ENCODE data around the gene ATP5PO. TPM values are rescaled to one million over a fixed set of nuclear protein-coding genes. Genes with fewer than 3 reads are reported as not detected.
A peak's percentile ranks its signal among the peaks of the same experiment; 100 is the strongest.

Gene ATP5PO
- total RNA-seq, 2 donors from 2014 or later, result 97.0 to 130 TPM

GRCh38 chr21:33908760-33909159 is 6.8 kb downstream of the ATP5PO start:
- peaks cover 42% of the 10 kb centered on the region for H3K36me3 ChIP-seq
- TF ChIP-seq CTCF (IDR thresholded peaks at IDR 0.05), result no peak
- H3K9me3 ChIP-seq, result no peaks in the 10 kb centered on the region
- no peak overlapping the region for H3K27ac ChIP-seq
- no peak for ATAC-seq (ENCODE audit: insufficient number of reproducible peaks, low FRiP score, low read depth)
- no peak for DNase-seq (ENCODE audit: low spot score)
- no peak overlapping the region for H3K4me3 ChIP-seq
- no peaks in the 10 kb centered on the region for H3K27me3 ChIP-seq (replicated peaks; ENCODE audit: insufficient read depth)
- H3K4me1 ChIP-seq (ENCODE audit: control insufficient read depth in 1 of 2, low read depth in 2 of 2), result peaks cover 0 to 3% of the 10 kb centered on the region in 2 donors

GRCh38 chr21:33904041-33904440 is 11.6 kb downstream of the ATP5PO start:
- peaks cover 31% of the 10 kb centered on the region for H3K36me3 ChIP-seq
- peaks cover 6 to 20% of the 10 kb centered on the region in 2 donors for H3K4me1 ChIP-seq (ENCODE audit: control insufficient read depth in 1 of 2, low read depth in 2 of 2)

GRCh38 chr21:33902349-33902748 is 13.3 kb downstream of the ATP5PO start:
- peaks cover 15% of the 10 kb centered on the region for H3K36me3 ChIP-seq
- ATAC-seq (ENCODE audit: insufficient number of reproducible peaks, low FRiP score, low read depth), result no peak

More at GRCh38 chr21:33904041-33904440, 11.6 kb downstream of the ATP5PO start:
- Histone ChIP-seq H3K9me3 (no peaks in the 10 kb centered on the region), H3K4me3 (no peak overlapping the region), H3K27me3 (replicated peaks; ENCODE audit: insufficient read depth) (no peaks in the 10 kb centered on the region), H3K27ac (peak overlapping the region; percentile 58 to 63)
- ATAC-seq (ENCODE audit: insufficient number of reproducible peaks, low FRiP score, low read depth), result no peak
- TF ChIP-seq CTCF (IDR thresholded peaks at IDR 0.05), result no peak
- no peak for DNase-seq (ENCODE audit: low spot score)

GRCh38 chr21:33901412-33902288 is 14.0 kb downstream of the ATP5PO start:
- no peak for DNase-seq (ENCODE audit: low spot score)
- Histone ChIP-seq H3K4me3 (no peak overlapping the region), H3K27me3 (replicated peaks; ENCODE audit: insufficient read depth) (no peaks in the 10 kb centered on the region), H3K27ac (peak overlapping the region in 1 of 2 donors; percentile 41), H3K4me1 (ENCODE audit: control insufficient read depth in 1 of 2, low read depth in 2 of 2) (peaks cover 11 to 25% of the 10 kb centered on the region in 2 donors), H3K9me3 (no peaks in the 10 kb centered on the region), H3K36me3 (peaks cover 8% of the 10 kb centered on the region)
- peak; percentile 33 for TF ChIP-seq CTCF (IDR thresholded peaks at IDR 0.05)
- no peak for ATAC-seq (ENCODE audit: insufficient number of reproducible peaks, low FRiP score, low read depth)

More at GRCh38 chr21:33902349-33902748, 13.3 kb downstream of the ATP5PO start:
- no peaks in the 10 kb centered on the region for H3K9me3 ChIP-seq
- no peak for TF ChIP-seq CTCF (IDR thresholded peaks at IDR 0.05)
- H3K27ac ChIP-seq, result peak overlapping the region; percentile 41 to 62
- H3K4me3 ChIP-seq, result no peak overlapping the region
- DNase-seq (ENCODE audit: low spot score), result no peak
- no peaks in the 10 kb centered on the region for H3K27me3 ChIP-seq (replicated peaks; ENCODE audit: insufficient read depth)
- H3K4me1 ChIP-seq (ENCODE audit: control insufficient read depth in 1 of 2, low read depth in 2 of 2), result peaks cover 11 to 25% of the 10 kb centered on the region in 2 donors

GRCh38 chr21:33899199-33899598 is 16.4 kb downstream of the ATP5PO start:
- H3K4me3 ChIP-seq, result no peak overlapping the region
- H3K4me1 ChIP-seq (ENCODE audit: control insufficient read depth in 1 of 2, low read depth in 2 of 2), result peaks cover 14 to 36% of the 10 kb centered on the region in 2 donors
- no peaks in the 10 kb centered on the region for H3K9me3 ChIP-seq
- H3K36me3 ChIP-seq, result no peaks in the 10 kb centered on the region
- DNase-seq (ENCODE audit: low spot score) (no peak), ATAC-seq (ENCODE audit: insufficient number of reproducible peaks, low FRiP score, low read depth) (no peak)
- no peak for TF ChIP-seq CTCF (IDR thresholded peaks at IDR 0.05)
- H3K27ac ChIP-seq, result peak overlapping the region; percentile 79 to 86
- H3K27me3 ChIP-seq (replicated peaks; ENCODE audit: insufficient read depth), result no peaks in the 10 kb centered on the region
